Measurements from ENCODE around the gene MRTFA. TPM values are rescaled to one million over a fixed set of nuclear protein-coding genes. Genes with fewer than 3 reads are reported as not detected.

MRTFA gene
- total and polyA plus RNA-seq, 4 donors: 7.5 to 22.0 (median 9.6) TPM

- Histone ChIP-seq H3K36me3 (ENCODE audit: control insufficient read depth in 4 of 4, insufficient read depth in 3 of 4, low read depth in 1 of 4, low read length in 3 of 4) (no peaks in the 10 kb centered on the region), H3K4me3 (ENCODE audit: low read depth in 1 of 3, low read length in 3 of 3) (no peak overlapping the region), H3K27me3 (ENCODE audit: control insufficient read depth in 4 of 4, insufficient read depth in 4 of 4, low read length in 3 of 4) (no peaks in the 10 kb centered on the region), H3K9me3 (ENCODE audit: control insufficient read depth in 4 of 4, low read length in 3 of 4) (no peaks in the 10 kb centered on the region), H3K27ac (ENCODE audit: low read depth in 1 of 2, low read length in 2 of 2) (no peak overlapping the region), H3K4me1 (ENCODE audit: control insufficient read depth in 4 of 4, insufficient read depth in 4 of 4, low read length in 3 of 4) (no peaks in the 10 kb centered on the region), H3K9ac (ENCODE audit: low read depth in 1 of 2, low read length in 2 of 2) (no peak overlapping the region)
- TF ChIP-seq NR2F2 (IDR thresholded peaks at IDR 0.05) (no peak), HNF4A (conservative IDR thresholded peaks at IDR 0.05) (no peak)
- DNase-seq (ENCODE audit: low spot score): no peak
- 65% methylated on average over 5 of the region's 5 CpGs for WGBS
Measured at GRCh38 chr22:40477683-40478337, 158.7 kb downstream of the MRTFA start.

- WGBS: 84% methylated on average over 4 of the region's 4 CpGs
- no peaks in the 10 kb centered on the region for H3K9me3 ChIP-seq (ENCODE audit: control insufficient read depth in 4 of 4, low read length in 3 of 4)
- no peak for DNase-seq (ENCODE audit: low spot score)
- H3K9ac ChIP-seq (ENCODE audit: low read depth in 1 of 2, low read length in 2 of 2): no peak overlapping the region
- H3K4me1 ChIP-seq (ENCODE audit: control insufficient read depth in 4 of 4, insufficient read depth in 4 of 4, low read length in 3 of 4): no peaks in the 10 kb centered on the region
- no peak overlapping the region for H3K4me3 ChIP-seq (ENCODE audit: low read depth in 1 of 3, low read length in 3 of 3)
- no peak for TF ChIP-seq HNF4G (IDR thresholded peaks at IDR 0.05)
- TF ChIP-seq GABPA (IDR thresholded peaks at IDR 0.05 in 1 of 2, conservative IDR thresholded peaks at IDR 0.05 in 1 of 2): no peak
- TF ChIP-seq EGR1 (IDR thresholded peaks at IDR 0.05; ENCODE audit: low read depth in 2 of 2): no peak
- TF ChIP-seq FOXA1 (IDR thresholded peaks at IDR 0.05): no peak
- no peaks in the 10 kb centered on the region for H3K27me3 ChIP-seq (ENCODE audit: control insufficient read depth in 4 of 4, insufficient read depth in 4 of 4, low read length in 3 of 4)
- no peak overlapping the region for H3K27ac ChIP-seq (ENCODE audit: low read depth in 1 of 2, low read length in 2 of 2)
- no peaks in the 10 kb centered on the region for H3K36me3 ChIP-seq (ENCODE audit: control insufficient read depth in 4 of 4, insufficient read depth in 3 of 4, low read depth in 1 of 4, low read length in 3 of 4)
Measured at GRCh38 chr22:40476341-40476740, 160.2 kb downstream of the MRTFA start.

- no peaks in the 10 kb centered on the region for H3K4me1 ChIP-seq (ENCODE audit: control insufficient read depth in 4 of 4, insufficient read depth in 4 of 4, low read length in 3 of 4)
- no peaks in the 10 kb centered on the region for H3K9me3 ChIP-seq (ENCODE audit: control insufficient read depth in 4 of 4, low read length in 3 of 4)
- H3K4me3 ChIP-seq (ENCODE audit: low read depth in 1 of 3, low read length in 3 of 3): no peak overlapping the region
- no peaks in the 10 kb centered on the region for H3K36me3 ChIP-seq (ENCODE audit: control insufficient read depth in 4 of 4, insufficient read depth in 3 of 4, low read depth in 1 of 4, low read length in 3 of 4)
- no peak overlapping the region for H3K9ac ChIP-seq (ENCODE audit: low read depth in 1 of 2, low read length in 2 of 2)
- no peak overlapping the region for H3K27ac ChIP-seq (ENCODE audit: low read depth in 1 of 2, low read length in 2 of 2)
- TF ChIP-seq NR2F2 (IDR thresholded peaks at IDR 0.05) (no peak), REST (IDR thresholded peaks at IDR 0.05) (no peak), MAX (IDR thresholded peaks at IDR 0.05) (no peak), JUND (IDR thresholded peaks at IDR 0.05) (no peak), FOXA2 (IDR thresholded peaks at IDR 0.05) (no peak), TAF1 (conservative IDR thresholded peaks at IDR 0.05) (no peak), HNF4A (conservative IDR thresholded peaks at IDR 0.05) (no peak), HNF4G (IDR thresholded peaks at IDR 0.05) (no peak), GABPA (IDR thresholded peaks at IDR 0.05 in 1 of 2, conservative IDR thresholded peaks at IDR 0.05 in 1 of 2) (no peak), FOXA1 (IDR thresholded peaks at IDR 0.05) (no peak), SP1 (IDR thresholded peaks at IDR 0.05) (no peak), EGR1 (IDR thresholded peaks at IDR 0.05; ENCODE audit: low read depth in 2 of 2) (no peak), ATF3 (IDR thresholded peaks at IDR 0.05) (no peak), RAD21 (IDR thresholded peaks at IDR 0.05) (no peak), CTCF (IDR thresholded peaks at IDR 0.05; ENCODE audit: low read depth, low read length, missing input control) (no peak), ZBTB33 (IDR thresholded peaks at IDR 0.05) (no peak), RXRA (IDR thresholded peaks at IDR 0.05) (no peak)
- no peaks in the 10 kb centered on the region for H3K27me3 ChIP-seq (ENCODE audit: control insufficient read depth in 4 of 4, insufficient read depth in 4 of 4, low read length in 3 of 4)
- DNase-seq (ENCODE audit: low spot score): no peak
Measured at GRCh38 chr22:40473703-40474102, 162.8 kb downstream of the MRTFA start.
